RWPE2 (cell line): ENCODE data around the gene LINC00237.

Experiments
- ATAC-seq: fragments of 200-7000 bp; cut with Tn5 transposase; 3 replicates; pipeline ENCODE4 v1.9.1; 2021; ENCODE audit warnings: low read depth
- DNase-seq: peaks from one replicate; pipeline ENCODE4 v3.0.0-alpha.2; 2020; ENCODE audit warnings: low spot score
- H3K27ac ChIP-seq: fragments of 450-650 bp; 2 replicates; pipeline ENCODE4 v1.5.1; 2017; ENCODE audit warnings: mild to moderate bottlenecking; ENCODE audit not compliant: poor library complexity, severe bottlenecking
- H3K27me3 ChIP-seq: fragments of 250-450 bp; sonication (Bioruptor Pico); 2 replicates; pipeline ENCODE4 v1.5.1; 2021; ENCODE audit warnings: mild to moderate bottlenecking, moderate library complexity; ENCODE audit not compliant: insufficient read depth, poor library complexity, severe bottlenecking
- H3K36me3 ChIP-seq: fragments of 250-450 bp; sonication (Bioruptor Pico); 2 replicates; pipeline ENCODE4 v1.5.1; 2020; ENCODE audit warnings: low read depth, mild to moderate bottlenecking, moderate library complexity
- H3K4me1 ChIP-seq: fragments of 250-450 bp; sonication (Bioruptor Pico); 2 replicates; pipeline ENCODE4 v1.5.1; 2021; ENCODE audit warnings: mild to moderate bottlenecking, moderate library complexity; ENCODE audit not compliant: insufficient read depth, poor library complexity, severe bottlenecking
- H3K4me3 ChIP-seq: fragments of 250-450 bp; sonication (Bioruptor Pico); 2 replicates; pipeline ENCODE4 v1.5.1; 2021; ENCODE audit warnings: mild to moderate bottlenecking, moderate library complexity; ENCODE audit not compliant: severe bottlenecking
- H3K9me3 ChIP-seq: fragments of 250-450 bp; sonication (Bioruptor Pico); 2 replicates; pipeline ENCODE4 v1.5.1; 2021; ENCODE audit warnings: mild to moderate bottlenecking, moderate library complexity; ENCODE audit not compliant: severe bottlenecking
- TF ChIP-seq, protein P1 (sequence below): fragments of 450-650 bp; IDR thresholded peaks from one replicate; pipeline ENCODE4 v1.5.1; 2017; ENCODE audit warnings: mild to moderate bottlenecking, moderate library complexity; ENCODE audit not compliant: poor library complexity, severe bottlenecking

Gene LINC00237

DNA sequence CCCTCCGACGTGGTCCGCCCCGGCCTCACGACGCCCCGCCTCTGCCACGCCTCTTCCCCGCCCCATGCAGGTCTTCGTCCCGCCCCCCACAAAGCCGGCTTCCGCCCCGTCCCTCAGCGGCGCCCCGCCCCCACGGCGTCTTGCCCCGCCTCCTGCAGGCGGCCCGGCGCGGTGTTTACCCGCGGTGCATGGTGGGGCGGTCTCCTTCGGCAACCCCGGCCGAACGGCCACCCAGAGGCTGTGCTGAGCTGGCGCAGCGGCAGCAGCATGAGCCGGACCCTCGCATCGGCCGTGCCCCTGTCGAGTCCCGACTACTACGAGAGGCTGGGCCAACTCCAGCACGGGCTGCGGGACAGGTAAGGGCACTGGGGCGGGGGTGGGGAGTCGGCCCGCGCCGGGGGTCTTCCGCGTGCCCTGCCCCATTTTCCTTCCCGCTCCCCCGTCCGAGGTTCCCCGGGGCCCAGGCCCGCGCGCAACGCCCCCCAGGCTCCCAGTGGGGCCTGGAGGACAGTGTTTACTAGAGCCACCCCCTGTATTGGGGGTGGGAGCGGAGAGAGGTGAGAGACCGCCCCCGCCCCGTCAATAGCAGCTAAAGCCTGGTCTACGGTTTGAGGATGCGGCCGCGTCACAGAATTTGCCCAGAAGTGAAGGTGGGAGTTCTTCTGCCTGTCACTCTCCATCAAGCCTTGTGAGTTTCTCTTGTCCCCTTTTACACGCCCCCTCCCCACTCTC is 19.9 kb upstream of the LINC00237 start, which contains the start of gene KIZ:
Gene KIZ, plus strand, starts transcription at position 234 of the 732 bp plus-strand sequence. Its CDS starts 34 bp downstream, at position 268.
- TF ChIP-seq, protein P1, sequence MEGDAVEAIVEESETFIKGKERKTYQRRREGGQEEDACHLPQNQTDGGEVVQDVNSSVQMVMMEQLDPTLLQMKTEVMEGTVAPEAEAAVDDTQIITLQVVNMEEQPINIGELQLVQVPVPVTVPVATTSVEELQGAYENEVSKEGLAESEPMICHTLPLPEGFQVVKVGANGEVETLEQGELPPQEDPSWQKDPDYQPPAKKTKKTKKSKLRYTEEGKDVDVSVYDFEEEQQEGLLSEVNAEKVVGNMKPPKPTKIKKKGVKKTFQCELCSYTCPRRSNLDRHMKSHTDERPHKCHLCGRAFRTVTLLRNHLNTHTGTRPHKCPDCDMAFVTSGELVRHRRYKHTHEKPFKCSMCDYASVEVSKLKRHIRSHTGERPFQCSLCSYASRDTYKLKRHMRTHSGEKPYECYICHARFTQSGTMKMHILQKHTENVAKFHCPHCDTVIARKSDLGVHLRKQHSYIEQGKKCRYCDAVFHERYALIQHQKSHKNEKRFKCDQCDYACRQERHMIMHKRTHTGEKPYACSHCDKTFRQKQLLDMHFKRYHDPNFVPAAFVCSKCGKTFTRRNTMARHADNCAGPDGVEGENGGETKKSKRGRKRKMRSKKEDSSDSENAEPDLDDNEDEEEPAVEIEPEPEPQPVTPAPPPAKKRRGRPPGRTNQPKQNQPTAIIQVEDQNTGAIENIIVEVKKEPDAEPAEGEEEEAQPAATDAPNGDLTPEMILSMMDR: peak; percentile 20
- Histone ChIP-seq H3K36me3 (no peaks in the 10 kb centered on the region), H3K27ac (no peak within 1 kb of the TSS), H3K27me3 (no peaks in the 10 kb centered on the region), H3K4me3 (peak within 1 kb of the TSS; percentile 71), H3K4me1 (no peaks in the 10 kb centered on the region), H3K9me3 (no peaks in the 10 kb centered on the region)
- ATAC-seq: peak; percentile 97
- peak; percentile 95 for DNase-seq

DNA sequence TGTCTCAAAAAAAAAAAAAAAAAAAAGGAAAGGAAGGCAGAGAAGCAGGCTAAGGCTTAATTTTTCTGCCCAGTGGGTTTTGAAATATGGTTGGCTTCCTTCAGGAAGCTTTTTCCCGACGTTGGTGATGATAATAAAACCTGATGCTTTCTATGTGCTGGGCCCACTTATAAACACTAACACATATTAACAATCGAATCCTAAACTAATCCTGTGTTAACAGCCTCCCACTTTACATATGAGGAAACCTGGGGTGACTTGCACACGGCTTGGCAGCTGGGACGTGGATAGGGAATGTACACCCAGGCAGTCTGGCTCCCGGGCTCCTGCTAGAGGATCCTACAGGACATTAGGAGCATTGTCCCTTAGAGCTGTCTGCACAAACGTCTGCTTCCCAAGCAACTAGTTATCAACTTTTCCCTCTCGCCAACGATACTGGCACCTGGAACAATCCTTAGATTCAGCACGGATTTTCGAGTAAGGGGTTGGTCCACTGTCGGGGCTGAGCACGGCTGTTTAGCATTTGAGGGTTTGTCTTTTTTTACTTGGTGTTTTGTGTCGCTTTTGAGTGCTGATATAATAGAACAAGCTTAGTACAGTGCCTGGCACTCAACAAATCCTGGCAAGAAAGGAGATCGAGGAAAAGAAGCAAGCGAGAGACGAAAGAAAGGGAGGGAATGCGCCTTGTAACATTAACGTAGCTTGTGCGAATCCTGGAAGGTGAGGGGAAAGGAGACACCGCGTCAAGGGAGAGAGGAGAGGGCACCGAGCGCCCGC is 19.1 kb upstream of the LINC00237 start:
- ATAC-seq (peak; percentile 37), DNase-seq (no peak)
- H3K4me1 ChIP-seq: no peaks in the 10 kb centered on the region
- TF ChIP-seq, protein P1: no peak
- no peak overlapping the region for H3K27ac ChIP-seq
- H3K9me3 ChIP-seq: no peaks in the 10 kb centered on the region
- peak overlapping the region; percentile 71 for H3K4me3 ChIP-seq
- H3K36me3 ChIP-seq: no peaks in the 10 kb centered on the region
- H3K27me3 ChIP-seq: no peaks in the 10 kb centered on the region

DNA sequence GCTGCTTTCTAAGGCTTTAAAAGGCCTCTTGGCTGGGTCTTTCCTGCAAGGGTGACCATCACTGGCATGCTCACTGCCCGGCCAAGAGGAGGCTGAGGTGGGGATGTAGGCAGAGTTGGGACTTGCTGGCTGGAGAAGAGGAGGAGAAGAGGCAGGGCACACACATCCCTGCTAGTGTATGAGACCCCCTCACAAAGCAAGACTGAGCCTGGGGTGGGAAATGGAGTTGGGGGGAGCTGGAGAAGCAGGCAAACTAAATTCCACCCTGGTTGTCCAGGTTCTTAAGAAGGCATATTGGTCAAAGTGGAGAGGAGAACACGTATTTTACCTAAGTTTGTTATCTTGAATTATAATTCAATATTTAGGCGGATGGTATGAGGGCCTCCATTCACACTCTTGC is 18.0 kb upstream of the LINC00237 start:
- Histone ChIP-seq H3K9me3 (no peaks in the 10 kb centered on the region), H3K4me1 (no peaks in the 10 kb centered on the region), H3K27ac (no peak overlapping the region), H3K27me3 (no peaks in the 10 kb centered on the region), H3K36me3 (no peaks in the 10 kb centered on the region), H3K4me3 (no peak overlapping the region)
- TF ChIP-seq, protein P1: no peak
- DNase-seq (no peak), ATAC-seq (no peak)

DNA sequence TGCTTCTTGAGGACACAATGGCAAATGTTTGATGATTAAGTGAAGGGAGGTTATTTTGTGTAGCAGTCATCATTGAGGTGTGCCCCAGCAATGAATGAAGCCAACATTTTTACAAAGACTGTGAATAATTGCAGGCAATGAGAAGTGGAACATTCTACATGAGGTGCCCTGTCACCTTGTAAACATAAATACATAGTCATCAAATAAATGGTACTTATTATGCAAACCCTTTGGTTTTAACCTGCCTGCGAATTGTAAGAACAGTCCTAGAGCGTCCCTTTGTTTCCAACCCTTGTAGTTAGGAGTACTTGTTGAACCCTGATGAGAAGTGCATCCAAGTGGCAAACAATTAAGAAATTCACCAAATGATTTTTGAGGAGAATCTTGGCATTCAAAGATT is 12.6 kb upstream of the LINC00237 start:
- Histone ChIP-seq H3K4me3 (no peak overlapping the region), H3K36me3 (no peaks in the 10 kb centered on the region), H3K27me3 (peaks cover 5% of the 10 kb centered on the region), H3K27ac (no peak overlapping the region), H3K9me3 (no peaks in the 10 kb centered on the region), H3K4me1 (no peaks in the 10 kb centered on the region)
- DNase-seq (no peak), ATAC-seq (no peak)
- TF ChIP-seq, protein P1: no peak
